H9 (cell line): ENCODE results near the gene ADAMTS16. TPM values are rescaled to one million over a fixed set of nuclear protein-coding genes. Genes with fewer than 3 reads are reported as not detected.

Source experiments
- DNase-seq: peaks from one replicate; pipeline ENCODE4 v3.0.0-alpha.2; 2017
- H2AFZ ChIP-seq: one replicate; pipeline ENCODE4 v1.6.1; 2013; ENCODE audit warnings: mild to moderate bottlenecking, low read length, control low read depth, moderate library complexity
- H2AK5ac ChIP-seq: 2 replicates; pipeline ENCODE4 v1.6.1; 2013; ENCODE audit warnings: low read length, control low read depth, mixed read lengths; ENCODE audit not compliant: insufficient read length
- H2BK120ac ChIP-seq: one replicate; pipeline ENCODE4 v1.6.1; 2013; ENCODE audit warnings: low read depth, mild to moderate bottlenecking, low read length, control low read depth, inconsistent platforms; ENCODE audit not compliant: poor library complexity, severe bottlenecking
- H2BK12ac ChIP-seq: 2 replicates; pipeline ENCODE4 v1.6.1; 2013; ENCODE audit warnings: low read length, control low read depth, mixed read lengths, low read depth; ENCODE audit not compliant: insufficient read length
- H2BK15ac ChIP-seq: 2 replicates; pipeline ENCODE4 v1.6.1; 2013; ENCODE audit warnings: low read depth, low read length, control low read depth
- H2BK20ac ChIP-seq: one replicate; pipeline ENCODE4 v1.6.1; 2013; ENCODE audit warnings: low read depth, mild to moderate bottlenecking, low read length, control low read depth, inconsistent platforms; ENCODE audit not compliant: poor library complexity, severe bottlenecking
- H2BK5ac ChIP-seq: 2 replicates; pipeline ENCODE4 v1.6.1; 2013; ENCODE audit warnings: low read length, control low read depth, mixed read lengths; ENCODE audit not compliant: insufficient read length
- H3K14ac ChIP-seq: 2 replicates; pipeline ENCODE4 v1.6.1; 2013; ENCODE audit warnings: low read length, control low read depth; ENCODE audit not compliant: insufficient read depth
- H3K18ac ChIP-seq: 2 replicates; pipeline ENCODE4 v1.6.1; 2013; ENCODE audit warnings: low read depth, mild to moderate bottlenecking, mixed read lengths, low read length, control low read depth; ENCODE audit not compliant: insufficient read length
- H3K23ac ChIP-seq: 2 replicates; pipeline ENCODE4 v1.6.1; 2013; ENCODE audit warnings: low read length, control low read depth, mixed read lengths, low read depth; ENCODE audit not compliant: insufficient read length
- H3K23me2 ChIP-seq: 2 replicates; pipeline ENCODE4 v1.6.1; 2013; ENCODE audit warnings: low read depth, mild to moderate bottlenecking, mixed read lengths, low read length, control low read depth; ENCODE audit not compliant: insufficient read length, poor library complexity, severe bottlenecking
- H3K27ac ChIP-seq: 2 replicates; pipeline ENCODE4 v1.5.1; 2013; ENCODE audit warnings: low read length, control low read depth, mixed read lengths, low read depth; ENCODE audit not compliant: insufficient read length
- H3K27me3 ChIP-seq: 2 replicates; pipeline ENCODE4 v1.6.1; 2013; ENCODE audit warnings: low read length, control low read depth, inconsistent platforms; ENCODE audit not compliant: insufficient read depth
- H3K4ac ChIP-seq: 2 replicates; pipeline ENCODE4 v1.6.1; 2013; ENCODE audit warnings: low read depth, mild to moderate bottlenecking, control low read depth, inconsistent platforms, low read length, moderate library complexity
- H3K4me1 ChIP-seq: 2 replicates; pipeline ENCODE4 v1.6.1; 2013; ENCODE audit warnings: low read length, control low read depth, inconsistent platforms; ENCODE audit not compliant: insufficient read depth
- H3K4me2 ChIP-seq: 2 replicates; pipeline ENCODE4 v1.6.1; 2013; ENCODE audit warnings: low read length, control low read depth, mixed read lengths; ENCODE audit not compliant: insufficient read length, insufficient read depth
- H3K56ac ChIP-seq: 2 replicates; pipeline ENCODE4 v1.6.1; 2013; ENCODE audit warnings: low read depth, mild to moderate bottlenecking, mixed read lengths, low read length, control low read depth; ENCODE audit not compliant: insufficient read length
- H3K79me1 ChIP-seq: 2 replicates; pipeline ENCODE4 v1.6.1; 2013; ENCODE audit warnings: low read depth, mild to moderate bottlenecking, moderate library complexity, low read length, control low read depth, inconsistent platforms; ENCODE audit not compliant: insufficient read depth, poor library complexity, severe bottlenecking
- H3K79me2 ChIP-seq: 2 replicates; pipeline ENCODE4 v1.6.1; 2013; ENCODE audit warnings: low read length, control low read depth, inconsistent platforms; ENCODE audit not compliant: insufficient read depth
- H3K9ac ChIP-seq: 2 replicates; pipeline ENCODE4 v1.6.1; 2013; ENCODE audit warnings: low read length, control low read depth, mixed read lengths; ENCODE audit not compliant: insufficient read length; ENCODE audit errors: extremely low read depth
- H3K9me3 ChIP-seq: one replicate; pipeline ENCODE4 v1.6.1; 2013; ENCODE audit warnings: low read depth, low read length, inconsistent platforms; ENCODE audit not compliant: control insufficient read depth
- H3T11ph ChIP-seq: one replicate; pipeline ENCODE4 v1.6.1; 2013; ENCODE audit warnings: mild to moderate bottlenecking, low read length, control low read depth, inconsistent platforms
- H4K20me1 ChIP-seq: one replicate; pipeline ENCODE4 v1.6.1; 2013; ENCODE audit not compliant: control insufficient read depth, insufficient read length, insufficient read depth
- H4K5ac ChIP-seq: 2 replicates; pipeline ENCODE4 v1.6.1; 2013; ENCODE audit warnings: low read depth, mild to moderate bottlenecking, mixed read lengths, low read length, control low read depth; ENCODE audit not compliant: insufficient read length
- H4K8ac ChIP-seq: replicated peaks from 2 replicates; pipeline ENCODE4 v1.6.1; 2013; ENCODE audit warnings: low read length, control low read depth, mixed read lengths, low read depth; ENCODE audit not compliant: insufficient read length
- H4K91ac ChIP-seq: 2 replicates; pipeline ENCODE4 v1.6.1; 2013; ENCODE audit warnings: low read depth, mild to moderate bottlenecking, moderate library complexity, mixed read lengths, low read length, control low read depth; ENCODE audit not compliant: insufficient read length
- H3K27ac Mint-ChIP-seq, 3 experiments: 2 replicates in 2 of 3; 3 replicates in 1 of 3; pipeline ENCODE4 v1.8.0; 2020 to 2021; ENCODE audit warnings: mixed read lengths in 3 of 3, mild to moderate bottlenecking in 1 of 3, moderate library complexity in 1 of 3
- H3K27me3 Mint-ChIP-seq: 2 replicates; pipeline ENCODE4 v1.8.0; 2021; ENCODE audit warnings: low read depth, mild to moderate bottlenecking, moderate library complexity, mixed read lengths
- H3K36me3 Mint-ChIP-seq, 3 experiments: 2 replicates in 2 of 3; 3 replicates in 1 of 3; pipeline ENCODE4 v1.8.0; 2020 to 2021; ENCODE audit warnings: low read depth in 3 of 3, mixed read lengths in 3 of 3; ENCODE audit not compliant: insufficient read depth in 1 of 3
- H3K4me1 Mint-ChIP-seq, 2 experiments: 2 replicates each; pipeline ENCODE4 v1.8.0; 2020; ENCODE audit warnings: mixed read lengths in 2 of 2
- H3K4me3 Mint-ChIP-seq, 2 experiments: 2 replicates in 1 of 2; 3 replicates in 1 of 2; pipeline ENCODE4 v1.8.0; 2020 to 2021; ENCODE audit warnings: mild to moderate bottlenecking in 2 of 2, mixed read lengths in 2 of 2, moderate library complexity in 1 of 2
- H3K9me3 Mint-ChIP-seq, 2 experiments: 2 replicates in 1 of 2; 3 replicates in 1 of 2; pipeline ENCODE4 v1.8.0; 2020; ENCODE audit warnings: mild to moderate bottlenecking in 2 of 2, mixed read lengths in 2 of 2, moderate library complexity in 1 of 2
- WGBS: extraction: QIAGEN DNeasy Blood & Tissue Kit; methylation state at CpG from one replicate; pipeline ENCODE4 v1.1.7; 2013; ENCODE audit warnings: missing lambda C conversion rate, low lambda C conversion rate, mixed read lengths; ENCODE audit not compliant: insufficient read length; ENCODE audit errors: extremely low coverage; 5-methylcytosine and 5-hydroxymethylcytosine counted together
- total RNA-seq: library from RNA; stranded (reverse); gene quantifications from 2 replicates; pipeline ENCODE4 v1.2.1, GENCODE V29; 2021
- TF ChIP-seq, protein P1 (sequence below): fragments of 200-600 bp; sonication (generic); conservative IDR thresholded peaks from 3 replicates; pipeline ENCODE4 v1.8.0; 2021; ENCODE audit warnings: antibody characterized with exemption, mild to moderate bottlenecking

The ADAMTS16 gene
- total RNA-seq, 1 experiment from 2014 or later: 4.5 TPM

DNA sequence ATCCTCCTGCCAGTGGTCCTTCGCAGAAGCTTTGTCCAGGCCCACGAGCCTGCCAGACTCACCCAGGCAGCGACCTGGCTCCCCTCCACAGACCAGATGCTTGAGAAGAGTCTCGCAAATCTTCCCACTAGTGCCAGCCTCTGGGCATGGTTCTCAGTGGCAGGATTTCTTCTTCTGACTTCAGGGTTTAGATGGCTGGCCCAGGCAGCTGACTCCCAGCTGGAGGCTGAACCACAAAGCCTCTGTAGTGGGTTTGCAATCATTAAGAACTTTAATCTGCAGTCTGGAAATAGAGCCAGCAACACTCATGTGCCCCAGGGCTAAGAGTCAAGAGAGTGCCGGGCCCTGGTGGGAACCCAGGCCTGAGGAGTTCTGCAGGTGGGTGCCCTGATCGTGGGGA is 191.7 kb downstream of the ADAMTS16 start:
- Mint-ChIP-seq H3K4me3 (no peak overlapping the region), H3K9me3 (0 out of 5 replicates have a peak, but pooled peaks cover 0 to 2% of the 10 kb centered on the region in 2 experiments), H3K27me3 (peaks cover 7% of the 10 kb centered on the region; the same call in 1 of the 2 replicates), H3K4me1 (peaks cover 35 to 46% of the 10 kb centered on the region in 2 experiments), H3K36me3 (peaks cover 2 to 4% (median 2%) of the 10 kb centered on the region in 3 experiments; a peak in 2 of 7 replicates), H3K27ac (no peak overlapping the region)
- H2BK120ac ChIP-seq: no peak overlapping the region
- H2BK5ac ChIP-seq: no peak overlapping the region
- no peak overlapping the region for H3K18ac ChIP-seq
- no peak for DNase-seq
- H3K27ac ChIP-seq: no peak overlapping the region
- no peak overlapping the region for H4K8ac ChIP-seq
- no peaks in the 10 kb centered on the region for H3K79me2 ChIP-seq
- no peaks in the 10 kb centered on the region for H3K27me3 ChIP-seq
- no peak overlapping the region for H3K9ac ChIP-seq
- no peak overlapping the region for H3K14ac ChIP-seq
- no peaks in the 10 kb centered on the region for H3K9me3 ChIP-seq
- H4K5ac ChIP-seq: no peak overlapping the region
- H3K23ac ChIP-seq: no peak overlapping the region
- H2AFZ ChIP-seq: no peak overlapping the region
- H2BK20ac ChIP-seq: no peak overlapping the region
- no peak overlapping the region for H2BK15ac ChIP-seq
- no peak overlapping the region for H3T11ph ChIP-seq
- H3K23me2 ChIP-seq: no peaks in the 10 kb centered on the region
- peaks cover 12% of the 10 kb centered on the region; the same call in 1 of the 2 replicates for H3K4me1 ChIP-seq
- H4K91ac ChIP-seq: no peak overlapping the region
- no peaks in the 10 kb centered on the region for H4K20me1 ChIP-seq
- no peak overlapping the region for H3K56ac ChIP-seq
- TF ChIP-seq, protein P1, sequence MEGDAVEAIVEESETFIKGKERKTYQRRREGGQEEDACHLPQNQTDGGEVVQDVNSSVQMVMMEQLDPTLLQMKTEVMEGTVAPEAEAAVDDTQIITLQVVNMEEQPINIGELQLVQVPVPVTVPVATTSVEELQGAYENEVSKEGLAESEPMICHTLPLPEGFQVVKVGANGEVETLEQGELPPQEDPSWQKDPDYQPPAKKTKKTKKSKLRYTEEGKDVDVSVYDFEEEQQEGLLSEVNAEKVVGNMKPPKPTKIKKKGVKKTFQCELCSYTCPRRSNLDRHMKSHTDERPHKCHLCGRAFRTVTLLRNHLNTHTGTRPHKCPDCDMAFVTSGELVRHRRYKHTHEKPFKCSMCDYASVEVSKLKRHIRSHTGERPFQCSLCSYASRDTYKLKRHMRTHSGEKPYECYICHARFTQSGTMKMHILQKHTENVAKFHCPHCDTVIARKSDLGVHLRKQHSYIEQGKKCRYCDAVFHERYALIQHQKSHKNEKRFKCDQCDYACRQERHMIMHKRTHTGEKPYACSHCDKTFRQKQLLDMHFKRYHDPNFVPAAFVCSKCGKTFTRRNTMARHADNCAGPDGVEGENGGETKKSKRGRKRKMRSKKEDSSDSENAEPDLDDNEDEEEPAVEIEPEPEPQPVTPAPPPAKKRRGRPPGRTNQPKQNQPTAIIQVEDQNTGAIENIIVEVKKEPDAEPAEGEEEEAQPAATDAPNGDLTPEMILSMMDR: no peak
- no peaks in the 10 kb centered on the region for H3K79me1 ChIP-seq
- WGBS: no CpG with 5 or more reads among the region's 6 CpGs
- no peak overlapping the region for H2AK5ac ChIP-seq
- no peak overlapping the region for H2BK12ac ChIP-seq
- no peak overlapping the region for H3K4me2 ChIP-seq
- no peak overlapping the region for H3K4ac ChIP-seq
